ENCODE data around the gene SULT1A2.
"Not testable (repeated sequence)": the region's sequence is repeated elsewhere in the genome, so short reads cannot be mapped to it uniquely, and the experiment has no call there.

Gene SULT1A2

DNA sequence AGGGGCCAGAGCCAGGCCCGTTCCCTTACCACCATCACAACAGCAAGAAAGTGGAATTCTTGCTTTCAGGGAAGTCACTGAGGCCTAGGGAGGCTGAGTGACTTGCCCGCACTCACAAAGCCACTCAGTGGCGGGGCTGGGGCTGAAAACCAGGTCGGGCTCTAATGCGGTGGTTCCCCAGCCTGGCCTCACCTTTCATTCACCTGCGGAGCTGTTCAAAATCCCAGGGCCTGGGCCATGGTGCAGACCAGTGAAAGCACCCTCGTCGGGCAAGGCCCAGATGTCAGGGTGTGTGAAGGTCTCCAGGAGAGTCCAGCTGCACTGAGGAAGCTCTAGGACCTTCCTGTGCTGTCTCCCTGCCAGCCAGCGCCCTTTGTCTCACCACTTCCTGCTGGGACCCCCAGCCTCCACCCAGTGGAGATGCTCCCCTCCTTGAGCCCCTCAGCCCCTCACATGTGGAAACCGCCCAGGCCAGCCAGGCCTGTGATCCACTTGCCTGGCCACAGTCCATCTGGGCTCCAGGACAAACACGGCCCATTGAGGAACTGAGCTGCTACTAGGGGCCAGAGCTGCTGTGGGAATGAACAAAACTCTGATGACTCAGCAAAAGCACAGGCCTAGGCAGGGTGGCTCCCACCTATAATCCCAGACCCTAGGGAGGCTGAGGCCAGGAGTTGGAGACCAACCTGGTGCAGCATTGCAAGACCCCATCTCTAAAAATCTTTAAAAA lies 12.2 kb upstream of the SULT1A2 start:
- not testable (repeated sequence) for ATAC-seq

DNA sequence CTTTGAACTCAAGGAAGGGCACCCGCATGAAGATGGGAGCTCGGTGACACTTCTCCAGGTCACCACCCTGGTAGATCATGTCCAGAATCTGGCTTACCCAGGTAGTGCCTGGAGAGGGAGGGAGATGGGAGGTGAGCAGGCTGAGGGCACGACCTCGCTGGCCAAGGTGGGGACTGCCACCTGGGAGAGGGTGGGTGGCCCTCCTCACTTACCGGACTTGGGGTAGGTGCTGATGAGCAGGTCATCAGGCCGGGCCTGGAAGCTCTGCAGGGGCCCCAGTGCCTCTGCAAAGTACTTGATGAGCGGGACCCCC lies 11.6 kb upstream of the SULT1A2 start:
- not testable (repeated sequence) for ATAC-seq

DNA sequence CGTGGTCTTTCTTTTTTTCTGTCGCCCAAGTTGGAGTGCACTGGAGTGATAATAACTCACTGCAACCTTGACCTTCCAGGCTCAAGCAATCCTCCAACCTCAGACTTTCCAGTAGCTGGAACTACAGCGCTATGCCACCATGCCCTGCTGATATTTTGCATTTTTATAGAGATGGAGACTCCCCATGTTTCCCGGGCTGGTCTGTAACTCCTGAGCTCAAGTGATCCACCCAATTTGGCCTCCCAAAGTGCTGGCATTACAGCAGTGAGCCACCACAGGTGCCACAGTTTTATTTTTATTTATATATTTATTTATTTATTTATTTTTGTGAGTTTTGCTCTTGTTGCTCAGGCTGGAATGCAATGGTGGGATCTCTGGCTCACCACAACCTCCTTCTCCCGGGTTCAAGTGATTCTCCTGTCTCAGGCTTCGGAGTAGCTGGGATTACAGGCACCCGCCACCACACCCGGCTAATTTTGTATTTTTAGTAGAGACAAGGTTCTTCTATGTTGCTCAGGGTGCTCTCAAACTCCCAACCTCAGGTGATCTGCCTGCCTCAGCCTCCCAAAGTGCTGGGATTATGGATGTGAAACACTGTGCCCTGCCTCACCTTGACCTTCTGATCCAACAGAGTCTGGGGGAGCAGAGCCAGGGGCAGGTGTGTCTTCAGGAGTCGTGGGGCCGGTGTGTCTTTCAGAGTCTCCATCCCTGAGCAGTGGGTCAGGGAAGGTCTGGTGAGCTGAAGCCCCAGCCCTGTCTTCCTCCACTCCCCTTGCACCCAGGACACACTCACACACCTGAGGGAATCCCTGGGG lies 11.0 kb upstream of the SULT1A2 start:
- ATAC-seq = not testable (repeated sequence)

DNA sequence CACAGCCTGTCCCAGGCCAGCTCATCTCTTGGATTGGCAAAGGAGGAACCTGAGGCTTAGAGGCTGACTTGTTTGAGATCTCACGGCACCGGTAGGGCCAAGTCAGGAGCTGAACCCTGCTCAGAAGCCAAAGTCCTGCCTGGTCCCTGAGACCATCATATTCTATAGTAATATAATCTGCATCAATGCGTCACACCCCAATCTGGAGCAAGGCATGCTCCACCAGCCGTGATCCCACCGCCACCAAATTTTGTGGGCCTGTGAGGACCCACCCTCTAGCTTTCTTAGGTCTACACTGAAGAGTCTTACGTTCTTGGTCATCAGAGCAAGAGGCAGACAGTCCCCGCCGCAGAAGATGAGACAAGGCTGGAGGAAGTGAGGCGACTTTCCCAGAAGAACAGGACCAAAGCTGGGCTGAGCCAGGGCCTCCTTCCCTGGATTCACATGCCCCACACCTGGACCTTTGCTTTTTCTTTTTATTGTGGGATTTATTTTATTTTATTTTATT lies 10.3 kb upstream of the SULT1A2 start:
- no peak for ATAC-seq

DNA sequence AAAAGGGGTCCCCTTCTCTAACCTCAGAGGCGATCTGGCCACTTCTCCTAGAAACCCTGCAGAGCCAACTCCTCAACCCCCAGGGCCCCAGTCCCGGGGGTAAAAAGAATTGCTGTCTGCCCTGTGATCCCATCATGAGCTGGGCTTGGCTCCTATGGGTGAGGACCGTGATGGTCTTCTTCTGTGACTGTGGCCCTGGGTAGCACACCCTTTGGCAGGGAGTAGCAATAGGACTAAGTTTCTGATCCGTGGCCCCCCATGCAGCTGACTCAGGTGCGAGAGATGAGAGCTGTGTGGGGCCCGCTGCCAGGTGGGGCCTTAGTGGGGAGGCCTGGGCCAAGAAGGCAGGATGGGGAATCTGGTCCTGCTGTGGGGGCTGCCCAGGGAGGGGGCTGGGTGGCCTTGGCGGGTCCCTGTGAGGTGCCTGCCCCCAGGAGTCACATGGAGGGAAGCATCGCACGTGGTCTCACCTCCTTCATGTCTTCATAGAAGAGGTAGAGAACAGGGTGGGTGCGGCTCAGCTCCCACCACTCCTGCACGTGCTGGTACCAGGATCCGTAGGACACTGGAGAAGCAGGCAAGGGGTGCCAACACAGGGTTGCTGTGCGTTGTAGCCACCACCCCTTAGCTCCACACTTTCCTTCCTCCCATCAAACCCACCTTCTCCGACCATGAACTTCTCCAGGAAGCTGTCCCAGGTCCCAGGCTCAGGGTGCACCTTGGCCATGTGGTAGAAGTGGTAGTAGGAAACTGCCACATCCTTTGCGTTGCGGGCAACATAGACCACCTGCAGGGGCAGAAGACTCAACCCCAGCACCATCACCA lies 9.7 kb upstream of the SULT1A2 start:
- no peak for ATAC-seq

DNA sequence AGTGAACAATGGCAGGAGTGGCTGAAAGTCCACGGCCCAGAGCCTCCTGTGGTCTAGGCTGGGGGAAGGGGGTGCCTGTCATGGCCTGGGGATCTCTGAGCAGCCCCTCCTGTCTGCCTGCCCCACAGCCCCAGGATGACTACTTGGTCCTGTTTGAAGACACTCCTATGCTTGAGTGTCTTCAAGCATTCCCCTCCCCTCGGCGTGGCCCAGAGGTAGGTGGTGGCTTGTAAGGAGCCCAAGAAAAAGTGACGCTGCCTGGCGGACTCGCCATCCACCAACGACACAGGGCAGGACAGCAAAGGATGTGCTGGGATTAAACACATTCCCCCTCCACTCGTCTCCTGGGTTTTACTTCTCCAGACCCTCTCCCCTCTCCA lies 7.3 kb upstream of the SULT1A2 start:
- ATAC-seq = no peak

DNA sequence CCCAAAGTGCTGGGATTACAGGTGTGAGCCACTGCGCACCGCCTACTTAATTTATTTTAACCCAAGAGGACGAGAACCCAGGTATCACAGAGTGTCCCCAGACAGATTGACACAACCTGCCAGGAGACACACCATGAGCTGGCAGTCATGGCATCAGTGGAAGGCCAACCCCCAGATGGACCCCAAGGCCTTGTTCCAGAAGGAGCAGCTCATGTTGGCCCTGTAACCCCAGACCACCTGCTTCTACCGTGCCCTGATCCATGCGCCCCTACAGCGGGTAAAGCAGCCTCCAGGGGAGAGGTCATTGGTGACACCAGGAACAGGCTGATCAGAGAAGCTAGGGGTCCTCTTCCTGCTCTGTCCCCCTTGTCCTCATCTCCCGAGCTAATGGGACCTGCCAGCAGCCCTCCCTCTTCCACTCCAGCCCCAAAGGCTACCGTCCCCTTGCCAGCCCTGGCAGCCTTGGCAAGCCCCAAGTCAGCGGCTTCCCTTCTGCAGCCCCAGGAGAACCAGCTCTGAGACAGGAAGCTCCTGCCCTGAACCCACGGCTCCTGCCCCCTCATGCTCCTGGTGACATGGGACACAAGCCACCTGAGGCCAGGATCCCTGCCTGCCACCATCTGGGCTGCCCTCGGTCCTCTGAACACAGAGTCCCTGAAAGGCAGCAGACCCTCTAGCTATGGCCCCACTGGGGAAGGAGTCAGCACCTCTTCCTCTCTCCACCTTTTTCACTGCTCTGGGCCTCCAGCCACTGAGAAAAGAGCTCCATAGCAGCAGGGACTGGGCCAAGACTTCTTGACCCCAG lies 6.7 kb upstream of the SULT1A2 start:
- no peak for ATAC-seq

DNA sequence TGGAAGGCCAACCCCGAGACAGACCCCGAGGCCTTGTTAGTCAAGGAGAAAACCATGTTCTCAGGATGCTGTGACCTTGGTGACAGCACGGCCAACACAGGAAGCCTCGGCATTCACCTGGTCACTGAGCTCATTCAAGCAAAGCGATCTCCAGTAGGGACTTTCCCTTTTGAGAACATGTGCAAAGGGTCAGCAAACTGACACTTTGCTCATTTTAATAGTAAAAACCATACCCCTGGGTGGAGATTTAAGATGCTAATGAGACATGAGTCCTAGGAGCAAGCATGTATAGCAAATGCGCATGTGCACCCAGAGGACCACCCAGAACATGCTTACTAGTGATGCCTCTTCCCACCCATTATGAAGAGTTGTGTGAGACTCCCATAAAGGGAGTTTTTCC lies 5.7 kb upstream of the SULT1A2 start:
- ATAC-seq = no peak

DNA sequence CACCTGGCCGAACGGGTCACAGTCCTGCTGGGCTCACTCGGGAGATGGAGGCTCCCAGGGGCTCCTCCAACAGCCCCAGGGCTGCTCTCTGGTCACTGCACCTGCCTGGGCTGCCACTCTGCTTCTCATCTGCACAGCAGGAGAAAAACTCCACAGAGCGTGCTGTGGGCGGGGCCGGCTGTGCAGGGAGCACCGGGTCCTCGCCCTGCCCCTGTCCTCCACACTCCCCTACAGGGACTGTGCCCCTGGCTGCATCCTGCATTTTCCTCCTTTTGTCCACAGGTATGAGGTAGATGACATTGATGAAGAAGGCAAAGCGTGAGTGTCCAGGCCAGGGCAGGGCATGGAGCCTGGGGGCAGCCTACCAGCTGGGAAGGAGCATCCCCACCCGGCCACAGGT lies 5.2 kb upstream of the SULT1A2 start:
- not testable (repeated sequence) for ATAC-seq

DNA sequence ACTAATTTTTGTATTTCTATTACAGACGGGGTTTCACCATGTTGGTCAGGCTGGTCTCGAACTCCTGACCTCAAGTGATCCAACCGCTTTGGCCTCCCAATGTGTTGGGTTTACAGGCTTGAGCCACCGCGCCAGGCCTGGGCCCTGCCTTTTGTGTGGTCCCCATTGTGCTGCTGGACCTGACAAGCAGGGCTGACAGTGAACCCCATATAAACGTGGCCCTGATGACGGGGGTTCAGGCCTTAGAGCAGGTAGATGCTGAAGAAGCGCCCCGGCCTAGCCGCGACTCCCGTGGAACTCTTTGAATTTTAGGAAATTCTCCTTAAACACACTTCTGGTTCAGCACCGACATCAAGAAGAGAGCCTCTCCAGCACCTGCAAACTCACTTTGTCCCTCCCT lies 4.7 kb upstream of the SULT1A2 start:
- not testable (repeated sequence) for ATAC-seq

DNA sequence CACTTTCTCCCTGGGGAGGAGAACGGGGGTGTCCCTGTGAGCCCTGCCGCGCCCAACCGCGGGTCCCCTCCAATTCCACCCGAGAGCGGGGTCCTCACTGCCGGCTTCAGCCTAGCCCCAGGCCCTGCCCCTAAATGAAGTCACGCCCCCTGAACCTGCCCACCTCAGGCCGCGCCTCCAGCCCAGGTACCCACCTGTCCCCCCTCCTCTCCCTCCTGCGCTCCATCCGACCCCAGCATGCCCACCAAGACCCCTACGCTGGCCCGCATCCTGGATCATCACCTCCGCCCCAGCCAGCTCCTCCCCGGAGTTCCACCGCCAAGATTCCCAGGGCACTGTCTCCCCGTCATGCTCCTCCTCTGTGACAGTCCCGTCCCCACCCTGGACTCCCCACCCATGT lies 4.1 kb upstream of the SULT1A2 start:
- not testable (repeated sequence) for ATAC-seq

DNA sequence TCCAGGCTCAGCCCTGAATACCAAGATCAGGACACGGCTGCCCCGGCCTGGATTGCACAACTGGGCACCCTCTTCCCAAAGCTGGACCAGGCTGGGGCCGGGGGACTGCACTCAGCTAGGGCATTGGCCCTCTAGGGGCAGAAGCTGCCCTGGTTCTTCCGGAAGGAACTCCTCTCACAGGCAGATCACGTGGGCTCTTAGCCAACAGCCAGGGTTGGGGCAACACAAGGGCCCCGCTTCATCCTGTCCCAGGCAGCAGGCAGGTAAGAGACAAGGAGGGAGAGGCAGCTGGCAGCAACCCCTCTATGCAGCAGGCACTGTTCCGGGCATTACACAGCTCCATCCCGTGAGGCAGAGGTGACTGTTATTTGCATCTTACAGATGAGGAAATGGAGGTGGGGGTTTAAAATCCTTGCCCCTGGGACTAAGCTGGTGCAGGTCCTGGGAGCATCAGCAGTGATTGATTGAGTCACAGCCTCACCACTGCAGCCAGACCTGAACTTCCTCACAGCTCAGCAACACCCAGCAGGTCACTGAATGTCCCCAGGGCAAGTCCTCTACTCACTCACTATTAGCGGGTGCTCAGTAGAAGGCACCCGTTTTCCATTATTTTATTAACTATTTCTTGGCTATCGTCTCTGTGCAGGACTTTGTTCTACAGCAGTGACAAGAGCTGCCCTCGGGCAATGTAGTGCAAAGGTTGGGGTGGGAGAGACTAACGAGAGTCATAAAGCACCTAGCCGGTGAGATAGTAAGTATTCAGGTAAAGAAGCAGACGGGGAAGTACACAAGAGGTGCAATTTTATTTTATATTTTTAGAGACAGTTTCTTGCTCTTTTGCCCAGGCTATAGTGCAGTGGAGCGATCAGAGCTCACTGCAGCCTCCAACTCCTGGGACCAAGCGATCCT lies 2.8 kb upstream of the SULT1A2 start:
- peak; percentile 85 to 93 for ATAC-seq

DNA sequence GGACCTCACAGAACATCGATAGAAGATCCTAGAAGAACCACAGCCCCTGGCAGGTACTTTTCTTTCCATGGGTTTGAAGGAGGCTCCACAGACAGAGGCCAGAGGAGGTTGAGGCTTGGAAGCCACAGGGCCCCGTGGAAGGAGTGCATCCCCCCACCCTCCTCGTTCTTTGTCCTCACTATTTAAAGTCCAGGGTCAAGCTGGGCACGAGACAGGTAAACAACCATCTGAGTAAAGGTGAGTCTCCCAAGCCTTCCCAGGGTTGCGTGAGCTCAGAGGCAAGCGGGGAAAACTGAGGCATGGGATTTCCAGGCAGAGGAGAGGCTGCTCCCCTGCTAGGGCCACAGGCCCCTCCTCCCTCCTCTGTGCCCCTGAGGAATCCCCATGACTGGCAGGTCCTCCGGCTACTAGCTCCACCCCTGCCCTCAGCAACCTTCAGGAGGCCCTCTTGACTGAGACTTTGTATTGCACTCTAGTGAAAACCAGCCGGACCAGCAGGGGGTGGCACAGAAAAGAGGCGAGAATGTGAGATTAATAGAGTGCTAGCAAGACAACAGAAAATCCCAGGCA lies 927 bp upstream of the SULT1A2 start:
- no peak for ATAC-seq

DNA sequence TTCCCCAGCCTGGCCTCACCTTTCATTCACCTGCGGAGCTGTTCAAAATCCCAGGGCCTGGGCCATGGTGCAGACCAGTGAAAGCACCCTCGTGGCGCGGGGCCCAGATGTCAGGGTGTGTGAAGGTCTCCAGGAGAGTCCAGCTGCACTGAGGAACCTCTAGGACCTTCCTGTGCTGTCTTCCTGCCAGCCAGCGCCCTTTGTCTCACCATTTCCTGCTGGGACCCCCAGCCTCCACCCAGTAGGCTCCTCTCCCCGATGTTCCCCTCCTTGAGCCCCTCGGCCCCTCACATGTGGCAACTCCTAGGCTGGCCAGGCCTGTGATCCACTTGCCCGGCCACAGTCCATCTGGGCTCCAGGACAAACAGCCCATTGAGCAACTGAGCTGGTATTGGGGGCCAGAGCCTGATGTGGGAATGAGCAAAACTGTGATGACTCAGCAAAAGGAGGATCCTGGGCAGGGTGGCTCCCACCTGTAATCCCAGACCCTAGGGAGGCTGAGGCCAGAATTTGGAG lies 677 bp downstream of the SULT1A2 start:
- ATAC-seq = no peak

DNA sequence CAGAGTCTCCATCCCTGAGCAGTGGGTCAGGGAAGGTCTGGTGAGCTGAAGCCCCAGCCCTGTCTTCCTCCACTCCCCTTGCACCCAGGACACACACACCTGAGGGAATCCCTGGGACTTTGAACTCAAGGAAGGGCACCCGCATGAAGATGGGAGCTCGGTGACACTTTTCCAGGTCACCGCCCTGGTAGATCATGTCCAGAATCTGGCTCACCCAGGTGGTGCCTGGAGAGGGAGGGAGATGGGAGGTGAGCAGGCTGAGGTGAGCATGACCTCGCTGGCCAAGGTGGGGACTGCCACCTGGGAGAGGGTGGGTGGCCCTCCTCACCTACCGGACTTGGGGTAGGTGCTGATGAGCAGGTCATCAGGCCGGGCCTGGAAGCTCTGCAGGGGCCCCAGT lies 1.4 kb downstream of the SULT1A2 start:
- ATAC-seq = not testable (repeated sequence)

DNA sequence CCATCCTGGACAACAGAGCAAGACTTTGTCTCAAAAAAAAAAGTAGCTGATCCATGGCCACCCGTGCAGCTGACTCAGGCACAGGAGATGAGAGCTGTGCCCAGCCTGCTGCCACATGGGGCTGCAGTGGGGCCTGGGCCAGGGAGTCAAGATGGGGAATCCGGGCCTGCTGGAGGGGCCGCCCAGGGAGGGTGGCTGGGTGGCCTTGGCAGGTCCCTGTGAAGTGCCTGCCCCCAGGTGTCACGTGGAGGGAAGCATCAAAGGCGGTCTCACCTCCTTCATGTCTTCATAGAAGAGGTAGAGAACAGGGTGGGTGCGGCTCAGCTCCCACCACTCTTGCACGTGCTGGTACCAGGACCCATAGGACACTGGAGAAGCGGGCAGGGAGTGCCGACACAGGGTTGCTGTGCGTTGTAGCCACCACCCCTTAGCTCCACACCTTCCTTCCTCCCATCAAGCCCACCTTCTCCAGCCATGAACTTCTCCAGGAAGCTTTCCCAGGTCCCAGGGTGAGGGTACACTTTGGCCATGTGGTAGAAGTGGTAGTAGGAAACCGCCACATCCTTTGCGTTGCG lies 3.8 kb downstream of the SULT1A2 start:
- no peak for ATAC-seq

DNA sequence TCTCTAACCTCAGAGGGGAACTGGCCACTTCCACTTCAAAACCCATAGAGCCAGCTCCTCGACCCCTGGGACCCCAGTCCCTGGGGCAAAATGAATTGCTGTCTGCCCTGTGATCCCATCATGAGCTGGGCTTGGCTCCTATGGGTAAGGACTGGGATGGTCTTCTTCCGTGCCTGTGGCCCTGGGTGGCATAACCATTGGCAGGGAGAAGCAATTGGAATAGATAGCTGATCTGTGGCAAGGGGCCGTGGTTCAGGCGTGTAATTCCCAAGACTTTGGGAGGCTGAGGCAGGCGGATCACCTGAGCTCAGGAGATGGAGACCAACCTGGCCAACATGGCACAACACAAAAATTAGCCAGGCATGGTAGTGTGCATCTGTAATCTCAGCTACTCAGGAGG lies 4.3 kb downstream of the SULT1A2 start:
- no peak for ATAC-seq

DNA sequence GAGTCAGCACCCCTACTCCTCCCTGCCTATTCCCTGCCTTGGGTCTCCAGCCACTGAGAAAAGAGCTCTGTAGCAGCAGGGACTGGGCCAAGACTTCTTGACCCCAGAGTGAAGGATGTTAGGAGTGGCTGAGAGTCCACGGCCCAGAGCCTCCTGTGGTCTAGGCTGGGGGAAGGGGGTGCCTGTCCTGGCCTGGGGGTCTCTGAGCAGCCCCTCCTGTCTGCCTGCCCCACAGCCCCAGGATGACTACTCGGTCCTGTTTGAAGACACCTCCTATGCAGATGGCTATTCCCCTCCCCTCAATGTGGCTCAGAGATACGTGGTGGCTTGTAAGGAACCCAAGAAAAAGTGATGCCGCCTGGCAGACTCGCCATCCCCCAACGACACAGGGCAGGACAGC lies 5.5 kb downstream of the SULT1A2 start:
- no peak for ATAC-seq

DNA sequence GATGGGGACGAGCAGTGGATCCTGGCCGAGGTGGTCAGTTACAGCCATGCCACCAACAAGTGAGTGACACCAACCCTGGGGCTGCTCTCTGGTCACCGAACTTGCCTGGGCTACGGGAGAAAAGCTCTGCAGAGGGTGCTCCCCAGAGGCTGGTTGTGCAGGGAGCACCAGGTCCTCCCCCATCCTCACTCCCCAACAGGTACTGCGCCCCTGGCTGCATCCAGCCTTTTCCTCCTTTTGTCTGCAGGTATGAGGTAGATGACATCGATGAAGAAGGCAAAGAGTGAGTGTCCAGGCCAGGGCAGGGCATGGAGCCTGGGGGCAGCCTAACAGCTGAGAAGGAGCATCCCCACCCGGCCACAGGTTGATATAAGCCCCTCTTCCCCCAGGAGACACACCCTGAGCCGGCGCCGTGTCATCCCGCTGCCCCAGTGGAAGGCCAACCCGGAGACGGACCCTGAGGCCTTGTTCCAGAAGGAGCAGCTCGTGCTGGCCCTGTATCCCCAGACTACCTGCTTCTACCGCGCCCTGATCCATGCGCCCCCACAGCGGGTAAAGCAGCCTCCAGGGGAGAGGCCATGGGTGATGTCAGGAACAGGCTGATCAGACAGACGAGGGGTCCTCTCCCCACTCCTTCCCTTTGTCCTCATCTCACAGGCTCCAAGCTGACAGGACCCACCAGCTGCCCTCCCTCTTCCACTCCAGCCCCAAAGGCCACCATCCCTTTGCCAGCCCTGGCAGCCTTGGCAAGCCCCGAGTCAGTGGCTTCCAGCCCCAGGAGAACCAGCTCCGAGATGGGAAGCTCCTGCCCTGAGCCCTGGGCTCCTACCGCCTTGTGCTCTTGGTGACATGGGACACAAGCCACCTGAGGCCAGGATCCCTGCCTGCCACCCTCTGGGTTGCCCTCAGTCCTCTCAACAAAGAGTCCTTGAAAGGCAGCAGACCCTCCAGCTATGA lies 6.2 kb downstream of the SULT1A2 start:
- ATAC-seq = no peak

All from activated CD4-positive, CD25-positive, alpha-beta regulatory T cell treated with anti-CD3 and anti-CD28 coated beads, Interleukin-2, amount 50 U/mL, for 24 hours (primary cell).